OCI-LY1 (cell line): ENCODE measurements around the gene PARL.

Source experiments
- H2AFZ ChIP-seq: fragments of 200-600 bp; sonication (generic), shearing (Covaris generic); 2 replicates; pipeline ENCODE4 v1.6.0; 2014; ENCODE audit warnings: antibody characterized with exemption, mild to moderate bottlenecking, low read length
- H3F3A ChIP-seq: fragments of 200-600 bp; sonication (generic), shearing (Covaris generic); 2 replicates; pipeline ENCODE4 v1.6.0; 2014; ENCODE audit warnings: mild to moderate bottlenecking, antibody characterized with exemption, low read length, moderate library complexity; ENCODE audit not compliant: insufficient read depth
- H3K27ac ChIP-seq: fragments of 200-600 bp; sonication (generic); 2 replicates; pipeline ENCODE4 v1.5.1; 2014; ENCODE audit warnings: low read length, mixed run types, mild to moderate bottlenecking, low read depth; ENCODE audit not compliant: poor library complexity, severe bottlenecking
- H3K27me3 ChIP-seq: fragments of 200-600 bp; sonication (generic); 2 replicates; pipeline ENCODE4 v1.6.0; 2014; ENCODE audit warnings: antibody characterized with exemption, mild to moderate bottlenecking, low read length, moderate library complexity; ENCODE audit not compliant: insufficient read depth
- H3K36me3 ChIP-seq: fragments of 200-600 bp; sonication (generic); 2 replicates; pipeline ENCODE4 v1.6.1; 2014; ENCODE audit warnings: mild to moderate bottlenecking, antibody characterized with exemption, low read length, moderate library complexity, mixed read lengths; ENCODE audit not compliant: insufficient read depth
- H3K4me1 ChIP-seq: fragments of 200-600 bp; sonication (generic); 2 replicates; pipeline ENCODE4 v1.5.1; 2014; ENCODE audit warnings: mild to moderate bottlenecking, low read length, moderate library complexity; ENCODE audit not compliant: insufficient read depth, severe bottlenecking
- H3K4me2 ChIP-seq: fragments of 200-600 bp; sonication (generic), shearing (Covaris generic); 2 replicates; pipeline ENCODE4 v1.6.1; 2014; ENCODE audit warnings: low read length
- H3K4me3 ChIP-seq: fragments of 200-600 bp; sonication (generic); 2 replicates; pipeline ENCODE4 v1.5.1; 2014; ENCODE audit warnings: low read length, low read depth, mild to moderate bottlenecking, mixed read lengths; ENCODE audit not compliant: poor library complexity, severe bottlenecking
- H3K79me2 ChIP-seq: fragments of 200-600 bp; shearing (Covaris generic); 2 replicates; pipeline ENCODE4 v1.6.1; 2016; ENCODE audit warnings: mixed run types, low read length, mixed read lengths; ENCODE audit not compliant: insufficient read depth
- H3K9ac ChIP-seq: fragments of 200-600 bp; sonication (generic), shearing (Covaris generic); 2 replicates; pipeline ENCODE4 v1.6.1; 2014; ENCODE audit warnings: mild to moderate bottlenecking, low read length, mixed read lengths
- H3K9me2 ChIP-seq: fragments of 200-600 bp; sonication (generic), shearing (Covaris generic); 2 replicates; pipeline ENCODE4 v1.6.1; 2014; ENCODE audit warnings: low read depth, mild to moderate bottlenecking, low read length, mixed read lengths
- H3K9me3 ChIP-seq: fragments of 200-600 bp; shearing (Covaris generic); 2 replicates; pipeline ENCODE4 v1.6.1; 2014; ENCODE audit warnings: low read length, mixed read lengths
- H4K20me1 ChIP-seq: fragments of 200-600 bp; sonication (generic), shearing (Covaris generic); 2 replicates; pipeline ENCODE4 v1.6.0; 2016; ENCODE audit warnings: mild to moderate bottlenecking, low read length; ENCODE audit not compliant: insufficient read depth
- EZH2 ChIP-seq: fragments of 200-600 bp; sonication (generic), shearing (Covaris generic); IDR thresholded peaks from 2 replicates; pipeline ENCODE4 v1.8.0; 2017; ENCODE audit warnings: borderline replicate concordance, mixed run types, mild to moderate bottlenecking, antibody characterized with exemption, low read length, moderate library complexity, mixed read lengths
- TF ChIP-seq, protein P1 (sequence below): fragments of 200-600 bp; sonication (generic), shearing (Covaris generic); IDR thresholded peaks from 2 replicates; pipeline ENCODE4 v1.5.1; 2017; ENCODE audit warnings: mild to moderate bottlenecking, antibody characterized with exemption, low read length, moderate library complexity, mixed read lengths

The PARL gene

GRCh38 chr3:183896610-183897009 lies 11.9 kb upstream of the PARL start:
- H3K4me2 ChIP-seq: no peak overlapping the region
- H3K9me3 ChIP-seq: no peaks in the 10 kb centered on the region
- H3K79me2 ChIP-seq: no peaks in the 10 kb centered on the region
- TF ChIP-seq EZH2: no peak
- TF ChIP-seq, protein P1, sequence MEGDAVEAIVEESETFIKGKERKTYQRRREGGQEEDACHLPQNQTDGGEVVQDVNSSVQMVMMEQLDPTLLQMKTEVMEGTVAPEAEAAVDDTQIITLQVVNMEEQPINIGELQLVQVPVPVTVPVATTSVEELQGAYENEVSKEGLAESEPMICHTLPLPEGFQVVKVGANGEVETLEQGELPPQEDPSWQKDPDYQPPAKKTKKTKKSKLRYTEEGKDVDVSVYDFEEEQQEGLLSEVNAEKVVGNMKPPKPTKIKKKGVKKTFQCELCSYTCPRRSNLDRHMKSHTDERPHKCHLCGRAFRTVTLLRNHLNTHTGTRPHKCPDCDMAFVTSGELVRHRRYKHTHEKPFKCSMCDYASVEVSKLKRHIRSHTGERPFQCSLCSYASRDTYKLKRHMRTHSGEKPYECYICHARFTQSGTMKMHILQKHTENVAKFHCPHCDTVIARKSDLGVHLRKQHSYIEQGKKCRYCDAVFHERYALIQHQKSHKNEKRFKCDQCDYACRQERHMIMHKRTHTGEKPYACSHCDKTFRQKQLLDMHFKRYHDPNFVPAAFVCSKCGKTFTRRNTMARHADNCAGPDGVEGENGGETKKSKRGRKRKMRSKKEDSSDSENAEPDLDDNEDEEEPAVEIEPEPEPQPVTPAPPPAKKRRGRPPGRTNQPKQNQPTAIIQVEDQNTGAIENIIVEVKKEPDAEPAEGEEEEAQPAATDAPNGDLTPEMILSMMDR: no peak
- no peaks in the 10 kb centered on the region for H3K27me3 ChIP-seq
- no peaks in the 10 kb centered on the region for H3F3A ChIP-seq
- no peaks in the 10 kb centered on the region for H3K36me3 ChIP-seq
- H3K9me2 ChIP-seq: no peaks in the 10 kb centered on the region
- H3K4me1 ChIP-seq: peaks cover 25% of the 10 kb centered on the region
- peak overlapping the region; percentile 30 for H3K27ac ChIP-seq
- no peak overlapping the region for H3K9ac ChIP-seq
- no peak overlapping the region for H2AFZ ChIP-seq
- H3K4me3 ChIP-seq: no peak overlapping the region
- H4K20me1 ChIP-seq: no peaks in the 10 kb centered on the region

DNA sequence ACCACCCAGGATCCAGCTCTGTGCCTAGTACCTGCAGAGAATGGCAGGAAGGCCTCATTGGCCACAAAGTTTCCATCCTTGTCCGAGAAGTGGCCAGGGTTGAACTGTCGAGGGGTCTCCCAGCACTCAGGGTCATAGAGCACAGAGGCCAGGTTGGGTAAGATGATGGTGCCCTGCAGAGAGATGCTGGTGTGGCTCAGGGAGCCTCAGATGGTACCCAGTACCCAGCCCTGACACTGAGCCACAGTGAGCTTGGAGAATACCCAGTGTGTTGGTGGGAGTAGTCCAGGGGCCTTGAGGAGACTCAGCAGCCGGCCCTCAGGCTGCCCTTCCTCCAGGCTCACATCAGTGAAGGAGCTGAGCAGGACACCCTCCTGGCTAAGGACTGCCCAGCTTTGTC lies 11.5 kb upstream of the PARL start:
- Histone ChIP-seq H3K4me2 (no peak overlapping the region), H3K36me3 (no peaks in the 10 kb centered on the region), H4K20me1 (no peaks in the 10 kb centered on the region), H3K9me2 (no peaks in the 10 kb centered on the region), H3K9me3 (no peaks in the 10 kb centered on the region), H3K27me3 (no peaks in the 10 kb centered on the region), H3K79me2 (no peaks in the 10 kb centered on the region), H3K4me1 (peaks cover 25% of the 10 kb centered on the region), H3F3A (no peaks in the 10 kb centered on the region), H3K4me3 (no peak overlapping the region), H3K9ac (no peak overlapping the region), H2AFZ (no peak overlapping the region), H3K27ac (peak overlapping the region; percentile 30)
- TF ChIP-seq EZH2: no peak
- TF ChIP-seq, protein P1: no peak

GRCh38 chr3:183895774-183896173 lies 11.1 kb upstream of the PARL start:
- Histone ChIP-seq H3K36me3 (no peaks in the 10 kb centered on the region), H3F3A (no peaks in the 10 kb centered on the region), H3K79me2 (no peaks in the 10 kb centered on the region), H3K4me2 (no peak overlapping the region), H3K9me3 (no peaks in the 10 kb centered on the region), H2AFZ (no peak overlapping the region), H3K4me3 (no peak overlapping the region), H4K20me1 (no peaks in the 10 kb centered on the region), H3K4me1 (peaks cover 25% of the 10 kb centered on the region), H3K9ac (no peak overlapping the region), H3K9me2 (no peaks in the 10 kb centered on the region), H3K27ac (no peak overlapping the region), H3K27me3 (no peaks in the 10 kb centered on the region)
- TF ChIP-seq, protein P1: no peak
- TF ChIP-seq EZH2: no peak
